Tracheal epithelial cell (primary cell): Measurements from ENCODE around the gene NUDT5. TPM values are rescaled to one million over a fixed set of nuclear protein-coding genes. Genes with fewer than 3 reads are reported as not detected.

ENCODE experiments used
- total RNA-seq: library from RNA; depleted of rRNA; stranded (reverse); fragments of >200 nt; gene quantifications from 2 replicates; pipeline ENCODE4 v1.2.1, GENCODE V29; 2014

The NUDT5 gene
- total RNA-seq: 65.9 and 74.5 TPM in 2 replicates

GRCh38 chr10:12195603-12196506, at the start of gene NUDT5, which contains the start of gene CDC123:
Gene NUDT5, minus strand, starts transcription at chr10:12195891. Its CDS starts 9,600 bp downstream, at chr10:12186291.
Gene CDC123, plus strand, starts transcription at chr10:12196188. Its CDS starts 58 bp downstream, at chr10:12196246.

GRCh38 chr10:12129222-12130111, 66.2 kb downstream of the NUDT5 start, which contains the start of gene SEC61A2:
Gene SEC61A2, plus strand, starts transcription at chr10:12129677. Its CDS starts 111 bp downstream, at chr10:12129788.

Other genes with a start within 250 kb of the NUDT5 start
- 11.6 and 14.1 TPM in 2 replicates for gene UPF2, start 153.1 kb downstream of the NUDT5 start, total RNA-seq
- gene DHTKD1, start 126.9 kb downstream of the NUDT5 start, total RNA-seq: 20.5 and 27.3 TPM in 2 replicates
- gene SEC61A2, start 66.2 kb downstream of the NUDT5 start, total RNA-seq: 3.0 and 5.5 TPM in 2 replicates
- 108 and 132 TPM in 2 replicates for gene CDC123, start 297 bp upstream of the NUDT5 start, total RNA-seq
- 1.3 and 2.2 TPM in 2 replicates for gene CAMK1D, start 153.7 kb upstream of the NUDT5 start, total RNA-seq